HCT116 (cell line): ENCODE data around the gene DDR2. TPM values are rescaled to one million over a fixed set of nuclear protein-coding genes. Genes with fewer than 3 reads are reported as not detected.

ENCODE experiments used
- ATAC-seq: fragments of 200-7000 bp; cut with Tn5 transposase; 2 replicates; pipeline ENCODE4 v1.9.1; 2020; ENCODE audit warnings: mild to moderate bottlenecking, moderate library complexity
- BruUV-seq: library from RNA; stranded (reverse); fragments of 400-500 nt; replicated peaks from 2 replicates; lab custom pipeline; 2021; lab: Mats Ljungman, UMichigan
- CTCF ChIA-PET: fragments of 300-600 bp; sonication (Branson Sonifier 250); formaldehyde crosslinking; loops from one replicate; lab custom pipeline; 2021; ENCODE audit warnings: antibody characterized with exemption; lab: Charles Lee
- POLR2A ChIA-PET: fragments of 300-600, 350-600 bp; sonication (Branson Sonifier 250); formaldehyde crosslinking; loops from one replicate; lab custom pipeline; 2021; ENCODE audit warnings: antibody characterized with exemption; lab: Charles Lee
- RAD21 ChIA-PET, 2 experiments: fragments of 300-600 bp; sonication (Branson Sonifier 250); formaldehyde crosslinking; loops; one replicate each; lab custom pipeline; 2023; ENCODE audit warnings: low total read pairs in 2 of 2; ENCODE audit not compliant: uncharacterized antibody in 2 of 2, unreplicated experiment in 2 of 2, low non-redundant PET in 1 of 2; lab: Charles Lee
- DNase-seq: peaks from one replicate; pipeline ENCODE4 v3.0.0-alpha.2; 2010; ENCODE audit warnings: low read depth, low spot score
- H2AFZ ChIP-seq: fragments of 200-600 bp; shearing (Covaris generic), sonication (generic); 2 replicates; pipeline ENCODE4 v1.6.1; 2017; ENCODE audit warnings: low read depth, mixed run types, mixed read lengths, antibody characterized with exemption, low read length; ENCODE audit not compliant: poor library complexity, severe bottlenecking
- H3K27ac ChIP-seq: 2 replicates; pipeline ENCODE4 v1.5.1; 2012; ENCODE audit warnings: low read depth, low read length
- H3K27me3 ChIP-seq: fragments of 200-600 bp; sonication (generic); 2 replicates; pipeline ENCODE4 v1.6.1; 2016; ENCODE audit warnings: mixed run types, low read length, mixed read lengths; ENCODE audit not compliant: insufficient read depth
- H3K36me3 ChIP-seq, 2 experiments: fragments of 200-500 bp in 1 of 2; fragments of 200-600 bp in 1 of 2; sonication (Bioruptor generic) in 1 of 2; sonication (generic) in 1 of 2; 2 replicates each; pipeline versions ENCODE4 v1.5.1 to v1.6.1; 2014 to 2016; ENCODE audit warnings: low read length in 2 of 2, inconsistent platforms in 1 of 2, mixed read lengths in 1 of 2, mixed run types in 1 of 2; ENCODE audit not compliant: insufficient read depth in 2 of 2, control insufficient read depth in 1 of 2
- H3K4me1 ChIP-seq, 2 experiments: fragments of 200-600 bp in 1 of 2; sonication (generic) in 1 of 2; 2 replicates each; pipeline versions ENCODE4 v1.5.1 to v1.6.1; 2012 to 2017; ENCODE audit warnings: low read length in 2 of 2, inconsistent platforms in 1 of 2, mild to moderate bottlenecking in 1 of 2, mixed read lengths in 1 of 2, mixed run types in 1 of 2, moderate library complexity in 1 of 2; ENCODE audit not compliant: insufficient read depth in 2 of 2, control insufficient read depth in 1 of 2
- H3K4me2 ChIP-seq: fragments of 200-600 bp; sonication (generic); 2 replicates; pipeline ENCODE4 v1.6.1; 2017; ENCODE audit warnings: mixed run types, low read length, mixed read lengths
- H3K4me3 ChIP-seq, 2 experiments: fragments of 200-600 bp in 1 of 2; sonication (generic) in 1 of 2; replicated peaks in 1 of 2; 2 replicates each; pipeline ENCODE4 v1.5.1; 2011 to 2016; ENCODE audit warnings: low read length in 2 of 2, control low read depth in 1 of 2, low read depth in 1 of 2, mild to moderate bottlenecking in 1 of 2, mixed read lengths in 1 of 2, mixed run types in 1 of 2
- H3K79me2 ChIP-seq: fragments of 200-600 bp; sonication (generic); 2 replicates; pipeline ENCODE4 v1.6.1; 2017; ENCODE audit warnings: mild to moderate bottlenecking, mixed run types, low read length, moderate library complexity, mixed read lengths; ENCODE audit not compliant: insufficient read depth
- H3K9ac ChIP-seq: fragments of 200-600 bp; sonication (generic); 2 replicates; pipeline ENCODE4 v1.6.1; 2016; ENCODE audit warnings: low read length, mixed read lengths
- H3K9me2 ChIP-seq: fragments of 200-600 bp; sonication (generic), shearing (Covaris generic); 2 replicates; pipeline ENCODE4 v1.6.1; 2017; ENCODE audit warnings: mixed run types, mild to moderate bottlenecking, moderate library complexity; ENCODE audit not compliant: insufficient read depth
- H3K9me3 ChIP-seq, 2 experiments: fragments of 200-500 bp in 1 of 2; fragments of 200-600 bp in 1 of 2; sonication (Bioruptor generic) in 1 of 2; sonication (generic) in 1 of 2; 2 replicates each; pipeline ENCODE4 v1.6.1; 2014 to 2017; ENCODE audit warnings: low read length in 2 of 2, mixed read lengths in 2 of 2, inconsistent platforms in 1 of 2, low read depth in 1 of 2, mild to moderate bottlenecking in 1 of 2, mixed run types in 1 of 2, moderate library complexity in 1 of 2; ENCODE audit not compliant: control insufficient read depth in 1 of 2, insufficient read depth in 1 of 2
- H4K20me1 ChIP-seq: fragments of 200-600 bp; sonication (generic), shearing (Covaris generic); 2 replicates; pipeline ENCODE4 v1.6.1; 2017; ENCODE audit warnings: mixed run types, mild to moderate bottlenecking, moderate library complexity; ENCODE audit not compliant: insufficient read depth
- CTCF ChIP-seq, 3 experiments: fragments of 200-600 bp in 1 of 3; sonication (generic) in 1 of 3; IDR thresholded peaks in 2 of 3; conservative IDR thresholded peaks in 1 of 3; 2 replicates each; pipeline ENCODE4 v1.5.1; 2012 to 2017; ENCODE audit warnings: low read depth in 2 of 3, low read length in 2 of 3, antibody characterized with exemption in 1 of 3, borderline replicate concordance in 1 of 3, control low read depth in 1 of 3, mild to moderate bottlenecking in 1 of 3, mixed read lengths in 1 of 3, mixed run types in 1 of 3, moderate library complexity in 1 of 3; ENCODE audit not compliant: insufficient read depth in 1 of 3
- EGR1 ChIP-seq: IDR thresholded peaks from 2 replicates; pipeline ENCODE4 v1.6.1; 2012; ENCODE audit warnings: low read depth
- EZH2 ChIP-seq: fragments of 200-600 bp; sonication (generic); IDR thresholded peaks from 2 replicates; pipeline ENCODE4 v1.6.1; 2017; ENCODE audit warnings: antibody characterized with exemption, mixed run types
- POLR2AphosphoS5 ChIP-seq: IDR thresholded peaks from 2 replicates; pipeline ENCODE4 v1.6.1; 2011; ENCODE audit warnings: mild to moderate bottlenecking, low read depth, low read length, moderate library complexity
- REST ChIP-seq: IDR thresholded peaks from 2 replicates; pipeline ENCODE4 v1.6.1; 2012; ENCODE audit warnings: low read depth
- SP1 ChIP-seq: IDR thresholded peaks from 2 replicates; pipeline ENCODE4 v1.6.1; 2012; ENCODE audit warnings: low read depth
- SRF ChIP-seq: IDR thresholded peaks from 2 replicates; pipeline ENCODE4 v1.6.1; 2012; ENCODE audit warnings: low read depth
- YY1 ChIP-seq: IDR thresholded peaks from 2 replicates; pipeline ENCODE4 v1.6.1; 2011; ENCODE audit warnings: low read length, low read depth, moderate library complexity, mild to moderate bottlenecking; ENCODE audit not compliant: insufficient replicate concordance; ENCODE audit errors: extremely low read depth
- ZBTB33 ChIP-seq: IDR thresholded peaks from 2 replicates; pipeline ENCODE4 v1.6.1; 2011; ENCODE audit warnings: mild to moderate bottlenecking, low read length, moderate library complexity; ENCODE audit not compliant: insufficient replicate concordance; ENCODE audit errors: extremely low read depth
- ZFX ChIP-seq: fragments of 450-650 bp; IDR thresholded peaks from 2 replicates; pipeline ENCODE4 v1.6.1; 2017
- intact Hi-C: fragments of 100-400 bp; cut with micrococcal nuclease; formaldehyde crosslinking; loops from 2 replicates; pipeline ENCODE4 v1.10.0; 2022
- total RNA-seq: library from RNA; stranded (reverse); gene quantifications from one replicate; pipeline ENCODE4 v1.2.1, GENCODE V29; 2021; ENCODE audit not compliant: unreplicated experiment

DDR2 gene
- total RNA-seq, 1 experiment from 2014 or later = 0.84 TPM

- ChIA-PET CTCF (no interaction called here), RAD21 (no interaction called here), POLR2A (no interaction called here)
- Histone ChIP-seq H3K27ac (no peak overlapping the region), H3K9me2 (no peaks in the 10 kb centered on the region), H3K9ac (no peak overlapping the region), H2AFZ (no peak overlapping the region), H3K4me2 (no peak overlapping the region), H3K4me1 (no peaks in the 10 kb centered on the region), H3K9me3 (no peaks in the 10 kb centered on the region), H3K27me3 (no peaks in the 10 kb centered on the region), H3K79me2 (no peaks in the 10 kb centered on the region), H4K20me1 (no peaks in the 10 kb centered on the region), H3K4me3 (no peak overlapping the region), H3K36me3 (no peaks in the 10 kb centered on the region)
- no TSS peak for BruUV-seq
- DNase-seq (no peak), ATAC-seq (no peak)
- intact Hi-C loops = no loop called here
- TF ChIP-seq CTCF (IDR thresholded peaks at IDR 0.05 in 2 of 3, conservative IDR thresholded peaks at IDR 0.05 in 1 of 3; ENCODE audit: borderline replicate concordance in 1 of 3, insufficient read depth in 1 of 3, low read depth in 2 of 3, low read length in 2 of 3) (no peak), ZBTB33 (no peak), POLR2AphosphoS5 (no peak), EZH2 (no peak), YY1 (no peak), EGR1 (no peak), REST (no peak), ZFX (no peak), SRF (no peak), SP1 (no peak)
Observed at GRCh38 chr1:162765788-162766187, 133.5 kb downstream of the DDR2 start.
